Limb (tissue), 2 donors: Measurements from ENCODE around the gene SH3TC2.

Experiments used
- DNase-seq, 2 donors: peaks; one replicate each; pipeline ENCODE4 v3.0.0-alpha.2; 2016; ENCODE audit errors: extremely low spot score in 2 of 2

The SH3TC2 gene

GRCh38 chr5:149030392-149030791 lies 32.5 kb downstream of the SH3TC2 start:
- DNase-seq = no peak

GRCh38 chr5:149028984-149029383 lies 33.9 kb downstream of the SH3TC2 start:
- DNase-seq = no peak

- no peak for DNase-seq
Observed at GRCh38 chr5:149028161-149028560, 34.7 kb downstream of the SH3TC2 start.

- DNase-seq = no peak
Observed at GRCh38 chr5:149027636-149028035, 35.2 kb downstream of the SH3TC2 start.

- DNase-seq = no peak
Observed at GRCh38 chr5:149024943-149025342, 37.9 kb downstream of the SH3TC2 start.

GRCh38 chr5:149024477-149024876 lies 38.4 kb downstream of the SH3TC2 start:
- no peak for DNase-seq

GRCh38 chr5:149022200-149022599 lies 40.7 kb downstream of the SH3TC2 start:
- no peak for DNase-seq

- no peak for DNase-seq
Observed at GRCh38 chr5:149019679-149020078, 43.2 kb downstream of the SH3TC2 start.

- peak in 1 of 2 donors; percentile 55 for DNase-seq
Observed at GRCh38 chr5:149018909-149019443, 43.9 kb downstream of the SH3TC2 start.

GRCh38 chr5:149017636-149018035 lies 45.2 kb downstream of the SH3TC2 start:
- DNase-seq = no peak

- no peak for DNase-seq
Observed at GRCh38 chr5:149015561-149015960, 47.3 kb downstream of the SH3TC2 start.

GRCh38 chr5:149015126-149015525 lies 47.7 kb downstream of the SH3TC2 start:
- no peak for DNase-seq

GRCh38 chr5:149014571-149015031 lies 48.3 kb downstream of the SH3TC2 start:
- DNase-seq = no peak

- DNase-seq = no peak
Observed at GRCh38 chr5:149013796-149014195, 49.1 kb downstream of the SH3TC2 start.

- DNase-seq = no peak
Observed at GRCh38 chr5:149012350-149012749, 50.5 kb downstream of the SH3TC2 start.

- DNase-seq = no peak
Observed at GRCh38 chr5:149011728-149012127, 51.1 kb downstream of the SH3TC2 start.

- no peak for DNase-seq
Observed at GRCh38 chr5:149011084-149011483, 51.8 kb downstream of the SH3TC2 start.

GRCh38 chr5:149007174-149007573 lies 55.7 kb downstream of the SH3TC2 start:
- DNase-seq = no peak

- no peak for DNase-seq
Observed at GRCh38 chr5:149006426-149006825, 56.4 kb downstream of the SH3TC2 start.

GRCh38 chr5:149005077-149005892 lies 57.6 kb downstream of the SH3TC2 start:
- no peak for DNase-seq

GRCh38 chr5:149004559-149004958 lies 58.3 kb downstream of the SH3TC2 start:
- DNase-seq = no peak

GRCh38 chr5:149002761-149003689 lies 59.8 kb downstream of the SH3TC2 start:
- DNase-seq = no peak
